H9 (cell line): ENCODE measurements around the gene FHIT. TPM values are rescaled to one million over a fixed set of nuclear protein-coding genes. Genes with fewer than 3 reads are reported as not detected.

Experiments
- DNase-seq: peaks from one replicate; pipeline ENCODE4 v3.0.0-alpha.2; 2017
- H2AFZ ChIP-seq: one replicate; pipeline ENCODE4 v1.6.1; 2013; ENCODE audit warnings: mild to moderate bottlenecking, low read length, control low read depth, moderate library complexity
- H2AK5ac ChIP-seq: 2 replicates; pipeline ENCODE4 v1.6.1; 2013; ENCODE audit warnings: low read length, control low read depth, mixed read lengths; ENCODE audit not compliant: insufficient read length
- H2BK120ac ChIP-seq: one replicate; pipeline ENCODE4 v1.6.1; 2013; ENCODE audit warnings: low read depth, mild to moderate bottlenecking, low read length, control low read depth, inconsistent platforms; ENCODE audit not compliant: poor library complexity, severe bottlenecking
- H2BK12ac ChIP-seq: 2 replicates; pipeline ENCODE4 v1.6.1; 2013; ENCODE audit warnings: low read length, control low read depth, mixed read lengths, low read depth; ENCODE audit not compliant: insufficient read length
- H2BK15ac ChIP-seq: 2 replicates; pipeline ENCODE4 v1.6.1; 2013; ENCODE audit warnings: low read depth, low read length, control low read depth
- H2BK20ac ChIP-seq: one replicate; pipeline ENCODE4 v1.6.1; 2013; ENCODE audit warnings: low read depth, mild to moderate bottlenecking, low read length, control low read depth, inconsistent platforms; ENCODE audit not compliant: poor library complexity, severe bottlenecking
- H2BK5ac ChIP-seq: 2 replicates; pipeline ENCODE4 v1.6.1; 2013; ENCODE audit warnings: low read length, control low read depth, mixed read lengths; ENCODE audit not compliant: insufficient read length
- H3K14ac ChIP-seq: 2 replicates; pipeline ENCODE4 v1.6.1; 2013; ENCODE audit warnings: low read length, control low read depth; ENCODE audit not compliant: insufficient read depth
- H3K18ac ChIP-seq: 2 replicates; pipeline ENCODE4 v1.6.1; 2013; ENCODE audit warnings: low read depth, mild to moderate bottlenecking, mixed read lengths, low read length, control low read depth; ENCODE audit not compliant: insufficient read length
- H3K23ac ChIP-seq: 2 replicates; pipeline ENCODE4 v1.6.1; 2013; ENCODE audit warnings: low read length, control low read depth, mixed read lengths, low read depth; ENCODE audit not compliant: insufficient read length
- H3K23me2 ChIP-seq: 2 replicates; pipeline ENCODE4 v1.6.1; 2013; ENCODE audit warnings: low read depth, mild to moderate bottlenecking, mixed read lengths, low read length, control low read depth; ENCODE audit not compliant: insufficient read length, poor library complexity, severe bottlenecking
- H3K27ac ChIP-seq: 2 replicates; pipeline ENCODE4 v1.5.1; 2013; ENCODE audit warnings: low read length, control low read depth, mixed read lengths, low read depth; ENCODE audit not compliant: insufficient read length
- H3K27me3 ChIP-seq: 2 replicates; pipeline ENCODE4 v1.6.1; 2013; ENCODE audit warnings: low read length, control low read depth, inconsistent platforms; ENCODE audit not compliant: insufficient read depth
- H3K4ac ChIP-seq: 2 replicates; pipeline ENCODE4 v1.6.1; 2013; ENCODE audit warnings: low read depth, mild to moderate bottlenecking, control low read depth, inconsistent platforms, low read length, moderate library complexity
- H3K4me1 ChIP-seq: 2 replicates; pipeline ENCODE4 v1.6.1; 2013; ENCODE audit warnings: low read length, control low read depth, inconsistent platforms; ENCODE audit not compliant: insufficient read depth
- H3K4me2 ChIP-seq: 2 replicates; pipeline ENCODE4 v1.6.1; 2013; ENCODE audit warnings: low read length, control low read depth, mixed read lengths; ENCODE audit not compliant: insufficient read length, insufficient read depth
- H3K56ac ChIP-seq: 2 replicates; pipeline ENCODE4 v1.6.1; 2013; ENCODE audit warnings: low read depth, mild to moderate bottlenecking, mixed read lengths, low read length, control low read depth; ENCODE audit not compliant: insufficient read length
- H3K79me1 ChIP-seq: 2 replicates; pipeline ENCODE4 v1.6.1; 2013; ENCODE audit warnings: low read depth, mild to moderate bottlenecking, moderate library complexity, low read length, control low read depth, inconsistent platforms; ENCODE audit not compliant: insufficient read depth, poor library complexity, severe bottlenecking
- H3K79me2 ChIP-seq: 2 replicates; pipeline ENCODE4 v1.6.1; 2013; ENCODE audit warnings: low read length, control low read depth, inconsistent platforms; ENCODE audit not compliant: insufficient read depth
- H3K9ac ChIP-seq: 2 replicates; pipeline ENCODE4 v1.6.1; 2013; ENCODE audit warnings: low read length, control low read depth, mixed read lengths; ENCODE audit not compliant: insufficient read length; ENCODE audit errors: extremely low read depth
- H3K9me3 ChIP-seq: one replicate; pipeline ENCODE4 v1.6.1; 2013; ENCODE audit warnings: low read depth, low read length, inconsistent platforms; ENCODE audit not compliant: control insufficient read depth
- H3T11ph ChIP-seq: one replicate; pipeline ENCODE4 v1.6.1; 2013; ENCODE audit warnings: mild to moderate bottlenecking, low read length, control low read depth, inconsistent platforms
- H4K20me1 ChIP-seq: one replicate; pipeline ENCODE4 v1.6.1; 2013; ENCODE audit not compliant: control insufficient read depth, insufficient read length, insufficient read depth
- H4K5ac ChIP-seq: 2 replicates; pipeline ENCODE4 v1.6.1; 2013; ENCODE audit warnings: low read depth, mild to moderate bottlenecking, mixed read lengths, low read length, control low read depth; ENCODE audit not compliant: insufficient read length
- H4K8ac ChIP-seq: replicated peaks from 2 replicates; pipeline ENCODE4 v1.6.1; 2013; ENCODE audit warnings: low read length, control low read depth, mixed read lengths, low read depth; ENCODE audit not compliant: insufficient read length
- H4K91ac ChIP-seq: 2 replicates; pipeline ENCODE4 v1.6.1; 2013; ENCODE audit warnings: low read depth, mild to moderate bottlenecking, moderate library complexity, mixed read lengths, low read length, control low read depth; ENCODE audit not compliant: insufficient read length
- H3K27ac Mint-ChIP-seq, 3 experiments: 2 replicates in 2 of 3; 3 replicates in 1 of 3; pipeline ENCODE4 v1.8.0; 2020 to 2021; ENCODE audit warnings: mixed read lengths in 3 of 3, mild to moderate bottlenecking in 1 of 3, moderate library complexity in 1 of 3
- H3K27me3 Mint-ChIP-seq: 2 replicates; pipeline ENCODE4 v1.8.0; 2021; ENCODE audit warnings: low read depth, mild to moderate bottlenecking, moderate library complexity, mixed read lengths
- H3K36me3 Mint-ChIP-seq, 3 experiments: 2 replicates in 2 of 3; 3 replicates in 1 of 3; pipeline ENCODE4 v1.8.0; 2020 to 2021; ENCODE audit warnings: low read depth in 3 of 3, mixed read lengths in 3 of 3; ENCODE audit not compliant: insufficient read depth in 1 of 3
- H3K4me1 Mint-ChIP-seq, 2 experiments: 2 replicates each; pipeline ENCODE4 v1.8.0; 2020; ENCODE audit warnings: mixed read lengths in 2 of 2
- H3K4me3 Mint-ChIP-seq, 2 experiments: 2 replicates in 1 of 2; 3 replicates in 1 of 2; pipeline ENCODE4 v1.8.0; 2020 to 2021; ENCODE audit warnings: mild to moderate bottlenecking in 2 of 2, mixed read lengths in 2 of 2, moderate library complexity in 1 of 2
- H3K9me3 Mint-ChIP-seq, 2 experiments: 2 replicates in 1 of 2; 3 replicates in 1 of 2; pipeline ENCODE4 v1.8.0; 2020; ENCODE audit warnings: mild to moderate bottlenecking in 2 of 2, mixed read lengths in 2 of 2, moderate library complexity in 1 of 2
- CTCF ChIP-seq: fragments of 200-600 bp; sonication (generic); conservative IDR thresholded peaks from 3 replicates; pipeline ENCODE4 v1.8.0; 2021; ENCODE audit warnings: antibody characterized with exemption, mild to moderate bottlenecking
- WGBS: extraction: QIAGEN DNeasy Blood & Tissue Kit; methylation state at CpG from one replicate; pipeline ENCODE4 v1.1.7; 2013; ENCODE audit warnings: missing lambda C conversion rate, low lambda C conversion rate, mixed read lengths; ENCODE audit not compliant: insufficient read length; ENCODE audit errors: extremely low coverage; 5-methylcytosine and 5-hydroxymethylcytosine counted together
- total RNA-seq: library from RNA; stranded (reverse); gene quantifications from 2 replicates; pipeline ENCODE4 v1.2.1, GENCODE V29; 2021

The FHIT gene
- total RNA-seq, 1 experiment from 2014 or later: 3.0 TPM

- no CpG with 5 or more reads among the region's 2 CpGs for WGBS
- peaks cover 2% of the 10 kb centered on the region for H3K79me1 ChIP-seq
- H3K27me3 ChIP-seq: no peaks in the 10 kb centered on the region
- H3K4me3 Mint-ChIP-seq: no peak overlapping the region
- H3K9ac ChIP-seq: no peak overlapping the region
- no peak overlapping the region for H4K91ac ChIP-seq
- H3K4me2 ChIP-seq: no peak overlapping the region
- no peak overlapping the region; the same call in 1 of the 2 replicates for H3K14ac ChIP-seq
- H4K5ac ChIP-seq: no peak overlapping the region
- no peak overlapping the region for H2BK120ac ChIP-seq
- H2BK15ac ChIP-seq: no peak overlapping the region
- H3K36me3 Mint-ChIP-seq: no peaks in the 10 kb centered on the region
- no peaks in the 10 kb centered on the region for H3K9me3 Mint-ChIP-seq
- no peak overlapping the region for H2BK20ac ChIP-seq
- no peaks in the 10 kb centered on the region for H3K23me2 ChIP-seq
- no peaks in the 10 kb centered on the region for H4K20me1 ChIP-seq
- peaks cover 3 to 4% of the 10 kb centered on the region in 2 experiments; a peak in 2 of 4 replicates for H3K4me1 Mint-ChIP-seq
- no peak overlapping the region for H4K8ac ChIP-seq
- no peak overlapping the region for H3K23ac ChIP-seq
- no peak for TF ChIP-seq CTCF
- no peak overlapping the region for H3K4ac ChIP-seq
- H3K4me1 ChIP-seq: no peaks in the 10 kb centered on the region
- H3K18ac ChIP-seq: no peak overlapping the region
- H3K56ac ChIP-seq: no peak overlapping the region
- H3K27me3 Mint-ChIP-seq: no peaks in the 10 kb centered on the region
- no peak overlapping the region for H2BK12ac ChIP-seq
- no peaks in the 10 kb centered on the region for H3K9me3 ChIP-seq
- H3K27ac Mint-ChIP-seq: no peak overlapping the region
- H3K27ac ChIP-seq: no peak overlapping the region
- no peaks in the 10 kb centered on the region for H3K79me2 ChIP-seq
- no peak overlapping the region for H2BK5ac ChIP-seq
- no peak overlapping the region for H2AK5ac ChIP-seq
- no peak overlapping the region for H3T11ph ChIP-seq
- no peak for DNase-seq
- no peak overlapping the region for H2AFZ ChIP-seq
Observed at GRCh38 chr3:61224823-61225222, 26.4 kb downstream of the FHIT start.
